Stimulated activated CD8-positive, alpha-beta memory T cell treated with anti-CD3 and anti-CD28 coated beads, Interleukin-12 subunit alpha, Interleukin-12 subunit beta, amount 100 ng/mL, for 1 hour (primary cell): ENCODE data around the gene PKDCC.

Experiments used
- DNase-seq: peaks from one replicate; pipeline ENCODE4 v3.0.0-alpha.2; 2020; ENCODE audit warnings: low read depth

Gene PKDCC

DNA sequence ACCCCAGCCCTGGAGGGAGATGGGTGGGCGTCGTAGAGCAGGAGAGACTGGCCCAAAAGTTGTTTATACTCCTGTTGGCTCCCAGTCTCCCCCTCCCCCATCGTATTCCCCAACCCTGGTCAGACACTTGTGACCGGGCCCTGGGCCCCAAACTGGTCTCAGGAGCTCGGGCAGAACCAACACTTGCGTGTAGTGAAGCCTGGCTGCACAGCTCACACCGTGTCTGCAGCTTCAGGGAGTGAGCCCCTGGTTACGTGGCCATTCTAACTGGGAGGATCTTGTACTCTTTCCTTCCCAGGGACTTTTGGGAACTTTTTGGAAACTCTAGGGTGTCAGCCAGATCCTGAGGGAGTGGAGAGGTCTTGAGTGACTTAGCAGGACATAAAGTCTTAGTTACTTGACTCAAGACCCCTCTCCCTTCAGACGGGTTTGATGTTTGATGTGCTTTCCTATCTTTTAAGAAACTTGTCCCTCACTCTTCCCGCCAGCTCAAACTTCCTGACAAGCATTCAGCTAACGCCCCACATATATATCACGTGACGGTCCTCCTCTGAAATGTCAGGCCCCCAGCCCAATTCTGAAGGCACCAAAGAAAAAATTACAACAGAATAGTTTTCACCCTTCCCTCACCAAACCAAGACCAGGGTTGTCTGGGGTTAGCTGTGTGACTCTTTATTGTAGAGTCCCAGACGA is 2.3 kb downstream of the PKDCC start:
- no peak for DNase-seq

DNA sequence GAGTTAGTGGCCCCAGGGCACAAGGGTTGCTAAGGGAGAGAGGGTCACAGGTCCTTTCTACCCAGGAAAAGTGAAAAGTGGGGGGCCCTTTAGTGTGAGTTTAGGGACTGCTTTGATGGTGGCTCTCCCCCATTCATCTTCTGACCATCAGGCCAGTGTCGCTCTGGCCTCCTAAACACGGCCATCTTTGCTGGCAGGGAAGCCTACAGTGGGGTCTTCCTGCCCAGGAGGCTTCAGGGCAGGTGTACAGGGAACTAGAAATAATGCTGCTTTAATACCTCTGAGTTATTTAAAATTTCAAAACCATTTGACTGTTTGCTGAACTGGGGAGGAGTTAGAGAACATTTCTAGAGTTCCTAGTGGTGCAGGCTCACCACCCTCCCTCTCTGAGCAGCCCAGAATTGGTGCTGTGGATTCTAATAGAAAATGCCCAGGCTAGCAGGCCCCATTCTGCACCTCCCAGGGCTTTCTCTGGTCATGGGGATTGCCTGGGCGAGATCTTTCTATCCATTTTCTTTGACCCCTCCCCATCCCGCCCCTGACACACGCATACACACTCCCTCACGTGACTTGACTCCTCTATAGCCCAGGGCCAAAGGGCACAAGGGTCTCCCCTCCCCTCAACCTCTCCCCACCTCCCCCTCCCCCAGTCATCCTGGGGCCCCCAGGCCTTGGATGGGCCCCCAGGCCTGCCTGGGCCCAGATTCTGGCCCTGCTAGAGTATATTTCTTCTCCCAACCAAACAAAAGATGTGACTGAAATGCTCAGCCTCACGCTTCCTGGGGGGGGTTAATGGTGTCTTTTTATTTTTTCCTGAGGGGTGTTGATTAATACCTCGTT is 3.1 kb downstream of the PKDCC start:
- DNase-seq, result no peak

GRCh38 chr2:42051543-42052235 is 3.9 kb downstream of the PKDCC start:
- DNase-seq, result no peak

DNA sequence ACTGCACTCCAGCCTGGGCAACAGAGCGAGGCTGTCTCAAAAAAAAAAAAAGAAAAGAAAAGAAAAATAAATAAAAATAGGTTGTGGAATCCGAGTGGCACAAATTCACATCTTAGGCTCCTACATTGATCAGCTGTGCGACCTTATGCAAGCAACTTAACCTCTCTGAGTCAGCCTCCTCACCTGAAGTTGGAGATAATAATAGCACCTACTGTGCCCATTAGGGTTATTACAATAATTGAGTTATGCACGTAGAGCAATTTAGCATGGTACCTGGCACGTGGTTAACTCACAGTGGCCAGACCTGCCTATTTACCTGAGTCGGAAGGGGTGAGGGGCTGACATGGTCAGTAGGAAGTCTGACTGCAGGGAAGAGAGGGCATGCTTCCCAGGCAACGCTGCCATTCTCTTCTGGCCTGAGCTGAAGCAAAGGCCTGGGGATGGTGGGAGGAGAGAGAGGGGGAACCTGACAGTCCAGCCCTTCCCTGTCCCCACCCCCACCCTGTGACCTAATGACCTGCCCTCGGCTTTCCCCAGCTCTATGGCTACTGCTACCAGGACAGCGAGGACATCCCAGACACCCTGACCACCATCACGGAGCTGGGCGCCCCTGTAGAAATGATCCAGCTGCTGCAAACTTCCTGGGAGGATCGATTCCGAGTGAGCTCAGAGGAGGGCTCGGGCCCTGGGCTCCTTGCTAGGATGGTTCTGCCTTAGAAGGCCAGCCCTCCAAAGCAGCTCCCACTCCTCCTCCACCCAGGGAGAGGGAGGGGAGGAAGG is 5.1 kb downstream of the PKDCC start:
- DNase-seq, result no peak

DNA sequence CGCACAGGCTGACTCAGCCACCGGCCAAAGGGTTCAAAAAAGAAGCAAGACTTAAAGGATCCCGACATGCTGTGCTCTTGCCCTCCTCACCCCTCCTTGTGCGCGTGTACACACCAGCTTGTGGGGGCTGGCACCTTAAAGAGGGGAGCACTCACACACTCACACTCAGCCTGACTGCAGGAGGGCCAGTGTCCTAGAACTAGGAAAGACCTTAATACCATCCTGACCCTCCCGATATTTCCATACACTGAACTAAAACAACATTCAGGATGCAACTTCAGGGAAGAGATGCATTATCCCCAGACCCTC is 5.6 kb downstream of the PKDCC start:
- no peak for DNase-seq

DNA sequence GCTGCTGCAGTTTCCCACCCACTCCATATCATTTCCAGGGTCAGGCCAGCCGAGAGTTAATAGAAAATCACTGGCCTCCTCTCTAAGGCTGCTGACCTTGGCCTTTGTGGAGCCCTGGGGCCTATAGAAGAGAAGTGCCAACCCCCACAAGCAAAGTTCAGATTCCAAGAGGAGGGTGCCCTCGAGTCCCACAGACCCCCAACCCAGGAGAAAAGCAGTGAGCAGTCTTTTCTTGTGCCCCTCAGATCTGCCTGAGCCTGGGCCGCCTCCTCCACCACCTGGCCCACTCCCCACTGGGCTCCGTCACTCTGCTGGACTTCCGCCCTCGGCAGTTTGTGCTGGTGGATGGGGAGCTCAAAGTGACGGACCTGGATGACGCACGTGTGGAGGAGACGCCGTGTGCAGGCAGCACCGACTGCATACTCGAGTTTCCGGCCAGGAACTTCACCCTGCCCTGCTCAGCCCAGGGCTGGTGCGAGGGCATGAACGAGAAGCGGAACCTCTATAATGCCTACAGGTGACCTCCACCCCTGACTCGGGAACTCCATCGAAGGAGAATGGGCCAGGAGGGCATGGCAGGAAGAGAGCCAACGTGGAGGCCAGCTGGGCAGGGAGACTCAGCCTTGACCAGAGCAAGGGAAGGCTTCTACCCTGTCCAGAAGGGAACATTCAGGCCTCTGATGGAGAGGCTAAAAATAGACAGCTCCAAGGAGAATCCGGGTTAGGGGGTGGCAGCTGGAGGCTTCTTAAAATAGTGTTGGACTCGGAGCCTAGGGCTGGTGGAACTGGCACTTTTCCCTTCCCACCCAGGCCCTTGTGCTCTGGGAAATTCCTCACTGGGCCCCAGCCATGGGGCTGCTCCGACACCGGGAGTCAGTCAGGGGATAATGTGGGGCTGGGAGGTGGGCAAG is 6.2 kb downstream of the PKDCC start:
- DNase-seq, result no peak

DNA sequence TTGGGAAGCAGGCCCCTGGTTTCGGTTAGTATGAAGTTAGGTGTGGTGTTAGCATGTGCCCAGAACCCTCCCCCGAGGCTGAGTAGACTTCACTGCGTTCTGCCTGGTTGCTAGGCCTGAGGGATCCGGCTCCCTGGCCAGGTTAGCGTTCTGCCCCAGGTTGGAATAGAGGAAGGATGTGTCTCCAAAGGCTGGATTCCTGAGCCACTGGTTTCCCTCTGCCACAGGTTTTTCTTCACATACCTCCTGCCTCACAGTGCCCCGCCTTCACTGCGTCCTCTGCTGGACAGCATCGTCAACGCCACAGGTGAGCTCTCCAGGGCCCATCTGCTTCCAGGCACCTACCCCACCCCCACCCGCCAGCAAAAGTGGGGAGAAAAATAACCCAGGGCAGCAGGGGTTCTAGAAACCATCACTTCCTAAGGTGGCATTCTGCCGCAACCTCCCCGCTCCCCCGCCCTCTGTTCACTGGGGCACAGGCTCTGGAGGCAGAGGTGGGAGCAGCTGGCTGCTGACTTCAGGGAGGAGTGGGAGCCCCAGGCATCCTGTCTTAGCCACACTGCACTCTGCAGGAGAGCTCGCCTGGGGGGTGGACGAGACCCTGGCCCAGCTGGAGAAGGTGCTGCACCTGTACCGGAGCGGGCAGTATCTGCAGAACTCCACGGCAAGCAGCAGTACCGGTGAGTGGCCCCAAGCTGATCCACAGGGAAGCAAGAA is 7.1 kb downstream of the PKDCC start:
- no peak for DNase-seq

DNA sequence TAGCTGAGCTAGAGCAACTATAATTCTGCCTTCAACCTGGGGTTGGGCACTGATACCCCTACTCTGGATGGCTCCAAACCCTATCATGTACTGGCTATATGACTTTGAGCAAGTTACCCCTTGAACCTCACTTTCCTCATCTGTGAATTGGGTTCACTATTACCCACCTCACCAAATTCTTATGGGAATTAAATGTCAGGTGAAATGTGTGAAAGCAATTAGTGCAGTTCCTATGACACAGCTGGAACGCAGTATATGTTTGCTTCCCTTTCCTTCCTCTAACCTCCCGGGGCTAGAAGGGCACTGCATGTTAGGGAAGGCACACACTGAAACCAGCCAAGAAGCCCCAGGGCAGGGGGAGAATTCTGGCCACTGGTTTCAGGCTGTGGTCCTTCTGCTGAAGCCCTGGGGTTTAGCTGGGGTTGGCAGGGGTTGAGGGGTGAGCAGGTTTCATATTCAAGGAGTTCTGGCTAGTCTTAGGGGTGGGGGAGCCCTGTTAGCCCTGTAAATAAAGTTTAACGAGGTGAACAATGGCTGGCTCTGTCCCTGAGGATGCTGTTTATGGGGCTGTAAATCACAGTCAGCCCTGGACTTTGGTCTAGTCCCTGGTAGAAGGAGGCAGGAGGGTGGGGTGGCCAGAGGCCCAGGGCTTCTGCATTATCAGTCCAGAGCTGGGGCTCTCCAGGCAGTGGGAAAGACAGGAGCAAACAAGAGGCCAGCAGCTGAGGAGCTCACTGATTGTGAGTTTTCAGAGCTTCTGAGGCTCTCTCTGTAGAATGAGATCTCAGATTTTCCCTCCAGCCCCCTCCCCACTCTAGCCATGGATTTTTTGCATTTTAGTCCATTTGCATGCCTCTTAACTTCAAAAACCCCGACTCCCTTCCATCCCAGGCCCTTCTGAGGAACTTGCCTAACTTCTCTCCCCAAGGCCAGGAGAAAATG is 8.0 kb downstream of the PKDCC start:
- no peak for DNase-seq

DNA sequence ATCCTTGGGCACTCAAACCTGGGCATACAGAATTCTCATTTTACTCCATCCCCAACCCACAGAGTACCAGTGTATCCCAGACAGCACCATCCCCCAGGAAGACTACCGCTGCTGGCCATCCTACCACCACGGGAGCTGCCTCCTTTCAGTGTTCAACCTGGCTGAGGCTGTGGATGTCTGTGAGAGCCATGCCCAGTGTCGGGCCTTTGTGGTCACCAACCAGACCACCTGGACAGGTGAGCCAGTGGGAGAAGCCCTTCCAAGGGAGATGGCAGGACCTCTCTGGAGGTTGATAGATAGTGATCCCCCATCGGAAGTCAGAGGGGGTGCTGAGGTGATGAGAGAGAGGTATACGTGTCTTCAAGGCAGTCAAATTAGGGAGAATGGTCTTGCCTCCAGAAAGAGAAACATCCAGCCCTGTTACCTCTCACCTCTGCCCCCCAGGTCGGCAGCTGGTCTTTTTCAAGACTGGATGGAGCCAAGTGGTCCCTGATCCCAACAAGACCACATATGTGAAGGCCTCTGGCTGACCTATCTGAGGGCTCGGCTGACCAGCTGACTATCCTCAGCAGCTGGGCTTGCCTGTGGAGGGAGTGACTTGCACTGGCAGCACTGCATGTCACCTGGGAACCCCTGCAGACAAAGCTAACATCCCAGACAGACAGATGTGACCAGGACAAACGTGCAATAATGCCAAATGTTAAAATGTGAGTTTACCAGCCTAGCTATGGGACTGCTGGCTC is 9.5 kb downstream of the PKDCC start:
- DNase-seq, result no peak

DNA sequence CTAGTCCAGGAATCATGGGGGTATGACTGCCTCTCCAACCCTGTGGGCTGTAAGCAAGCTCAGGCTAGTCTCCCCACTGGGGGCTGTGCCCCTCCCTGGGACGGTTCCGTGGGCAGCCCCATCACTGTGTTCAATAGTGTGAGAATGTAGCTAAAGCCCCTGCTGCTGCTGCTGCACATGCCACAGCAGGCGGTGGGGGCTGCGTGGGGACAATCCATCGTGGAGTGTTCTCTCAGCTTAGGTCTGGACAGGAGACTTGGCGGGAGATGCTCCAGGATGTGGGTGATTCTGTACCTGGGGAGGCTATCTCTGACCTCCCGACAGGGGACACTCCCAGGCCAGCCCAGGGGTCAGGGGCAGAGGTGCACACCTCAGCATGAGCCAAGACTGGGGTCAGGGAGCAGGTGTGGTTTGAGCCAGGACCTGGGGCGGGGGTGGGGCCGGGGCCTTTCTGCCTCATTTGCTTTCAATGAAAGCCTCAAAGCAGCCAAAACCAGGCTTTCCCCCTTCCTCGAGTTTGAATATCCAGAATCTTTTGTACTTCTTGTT is 10.2 kb downstream of the PKDCC start:
- no peak for DNase-seq

DNA sequence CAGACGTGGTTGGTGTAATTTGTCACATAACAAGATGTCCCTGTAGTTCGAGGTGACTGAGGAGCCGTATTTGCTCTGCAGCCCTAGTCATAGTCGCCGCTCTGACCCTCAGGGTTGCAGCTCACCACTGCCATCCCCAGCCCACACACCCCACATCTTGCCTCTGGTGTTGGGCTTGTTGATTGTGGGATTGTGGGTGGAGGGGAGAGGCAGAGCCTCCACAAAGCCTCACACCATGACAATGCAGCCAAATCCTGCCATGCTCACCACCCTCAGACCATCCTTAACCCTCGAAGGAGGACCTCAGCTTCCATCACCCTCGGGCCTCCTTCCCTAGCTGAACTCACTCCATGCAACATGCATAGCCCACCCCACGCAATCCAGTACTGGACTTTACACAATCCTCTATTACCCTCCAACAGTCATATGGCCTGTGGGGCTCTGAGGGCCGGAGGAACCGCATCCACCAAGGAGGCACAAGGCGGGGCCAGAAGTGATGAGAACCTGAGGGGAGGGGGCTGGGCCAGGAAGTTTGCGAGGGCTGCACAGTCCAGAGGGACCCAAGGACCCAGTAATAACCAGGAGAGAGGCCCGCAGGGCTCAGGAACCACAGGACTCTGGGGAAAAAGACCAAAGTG is 11.6 kb downstream of the PKDCC start:
- no peak for DNase-seq

- DNase-seq, result no peak
Measured at GRCh38 chr2:42060028-42060427, 12.2 kb downstream of the PKDCC start.

DNA sequence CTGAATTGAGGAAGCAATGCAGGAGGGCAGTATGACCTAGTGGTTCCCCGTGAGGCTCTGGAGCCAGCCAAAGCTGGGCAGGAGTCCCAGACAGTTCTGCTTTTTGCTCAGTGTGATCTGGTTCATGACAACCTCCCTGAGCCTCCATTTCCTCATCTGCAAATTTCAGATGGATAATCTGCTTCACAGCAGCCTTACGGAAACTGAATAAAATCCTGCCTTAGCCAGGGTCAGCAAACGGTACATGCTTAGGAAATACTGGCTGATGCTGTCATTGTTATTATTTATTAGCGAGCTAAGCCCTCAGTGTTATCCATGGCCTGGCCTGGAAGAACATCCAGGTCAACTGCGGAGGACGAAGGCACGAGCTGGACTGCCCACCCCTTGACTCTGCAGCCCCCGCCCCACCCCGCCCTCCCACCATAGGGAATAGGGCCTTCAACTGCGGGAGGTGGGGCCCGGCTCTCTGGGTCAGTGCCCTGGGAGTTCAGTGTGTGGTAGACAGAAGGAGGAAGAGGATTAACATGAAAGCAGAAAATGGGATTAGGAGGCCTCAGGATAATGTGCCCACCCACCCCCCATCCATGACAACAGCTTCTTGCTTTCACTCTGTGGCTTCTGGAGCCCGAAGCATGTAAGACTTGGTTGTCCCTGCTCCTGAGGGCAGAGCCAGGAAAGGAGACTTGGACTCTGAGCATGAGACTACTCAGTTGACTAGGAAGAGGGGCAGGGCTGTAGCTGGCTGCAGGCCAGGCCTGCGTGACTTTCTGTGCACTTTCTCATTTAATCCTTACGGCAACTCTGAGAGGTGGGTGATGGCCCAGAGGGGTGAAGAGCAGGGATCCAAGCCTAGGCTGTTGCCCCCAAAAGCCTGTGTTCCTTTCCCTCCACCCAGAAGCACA is 13.1 kb downstream of the PKDCC start:
- DNase-seq, result no peak

DNA sequence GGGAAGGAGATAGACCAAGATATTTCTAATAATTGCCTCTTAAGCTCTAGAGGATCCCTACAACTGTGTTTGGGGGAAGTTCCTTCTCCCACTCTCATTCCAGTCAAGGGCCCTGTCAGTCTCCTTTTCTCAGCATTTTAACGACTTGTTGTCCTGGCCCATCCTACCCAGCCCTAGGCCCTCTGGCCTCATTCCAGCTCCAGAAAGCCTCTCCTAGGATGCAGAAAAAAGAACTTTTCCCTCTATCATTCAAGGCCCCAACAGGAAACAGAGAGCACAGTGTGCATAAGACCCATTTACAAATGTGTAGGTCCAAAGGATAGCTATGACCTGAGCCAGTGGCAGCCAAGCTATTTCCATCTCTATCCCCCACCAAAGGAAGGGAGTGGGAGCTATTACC is 14.0 kb downstream of the PKDCC start:
- no peak for DNase-seq

DNA sequence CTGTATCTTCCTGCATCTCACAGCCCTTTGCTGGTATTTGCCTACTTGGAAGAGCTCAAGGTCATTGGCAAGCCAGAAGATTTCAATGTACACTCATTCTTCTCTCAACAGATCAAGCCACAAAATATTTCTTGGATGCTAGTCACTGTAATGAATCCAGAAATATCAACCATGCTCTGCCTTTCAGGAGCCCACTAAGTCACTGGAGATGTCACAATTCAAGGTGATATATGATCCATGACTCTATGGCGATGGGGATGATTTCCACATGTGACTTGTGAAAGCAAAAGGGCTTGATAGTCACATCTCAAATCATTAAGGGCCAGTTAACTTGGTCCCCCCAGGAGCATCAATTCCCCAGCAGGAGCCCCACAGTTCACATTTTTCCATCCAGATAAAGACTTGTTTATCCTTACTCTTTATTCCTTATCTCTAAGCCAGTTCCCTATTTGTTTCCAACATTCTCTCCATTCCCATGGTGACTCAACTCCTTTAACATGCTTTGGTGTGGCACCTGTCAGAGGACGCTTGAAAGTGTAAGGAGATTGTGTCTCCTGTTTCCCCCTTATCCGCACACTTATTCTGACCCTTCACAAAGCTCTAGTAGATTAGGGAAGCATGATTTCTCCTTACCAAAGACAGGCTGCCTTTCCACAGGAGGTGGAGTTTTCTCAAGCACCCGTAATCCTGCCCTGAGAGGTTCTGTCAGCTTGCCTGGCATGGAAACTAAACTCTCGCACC is 15.8 kb downstream of the PKDCC start:
- DNase-seq, result no peak

GRCh38 chr2:42064417-42064942 is 16.7 kb downstream of the PKDCC start:
- no peak for DNase-seq
